GM12892 (cell line): Measurements from ENCODE around the gene ATP9A.

ENCODE experiments used
- POLR2A ChIP-seq: IDR thresholded peaks from 2 replicates; pipeline ENCODE4 v1.6.1; 2011; ENCODE audit warnings: low read depth, low read length, control low read depth
- POLR2AphosphoS5 ChIP-seq: IDR thresholded peaks from 2 replicates; pipeline ENCODE4 v1.6.1; 2011; ENCODE audit warnings: low read depth, low read length, control low read depth
- TAF1 ChIP-seq: IDR thresholded peaks from 2 replicates; pipeline ENCODE4 v1.6.1; 2011; ENCODE audit warnings: low read depth, mild to moderate bottlenecking, control low read depth, low read length, borderline replicate concordance

- TF ChIP-seq POLR2A (no peak), POLR2AphosphoS5 (no peak), TAF1 (no peak)
These were observed 130.9 kb downstream of the ATP9A start for GRCh38 chr20:51637241-51637640.
